ENCODE results near the gene DOCK6. TPM values are rescaled to one million over a fixed set of nuclear protein-coding genes. Genes with fewer than 3 reads are reported as not detected.
A peak's percentile ranks its signal among the peaks of the same experiment; 100 is the strongest.

DOCK6 gene
- total and polyA plus RNA-seq, 12 donors = 27.6 to 73.3 (median 40.2) TPM

GRCh38 chr19:11177592-11177991 is 84.7 kb downstream of the DOCK6 start:
- peaks cover 7 to 95% (median 61%) of the 10 kb centered on the region in 9 donors for H3K36me3 ChIP-seq

GRCh38 chr19:11176466-11177193 is 85.7 kb downstream of the DOCK6 start:
- Histone ChIP-seq H3K36me3 (peaks cover 7 to 95% (median 70%) of the 10 kb centered on the region in 9 donors), H3K27me3 (no peaks in the 10 kb centered on the region), H3K27ac (no peak overlapping the region), H3K4me1 (peaks cover 8 to 34% (median 25%) of the 10 kb centered on the region in 9 donors), H3K9me3 (no peaks in the 10 kb centered on the region), H3K4me3 (no peak overlapping the region)
- intact Hi-C loops (cut with DNase I) = no loop called here
- DNase-seq (no peak), ATAC-seq (no peak)
- no peak for TF ChIP-seq CTCF (IDR thresholded peaks at IDR 0.05)
- WGBS, 2 donors = 94 to 95% methylated on average over 18 of the region's 18 CpGs

More at GRCh38 chr19:11177592-11177991, 84.7 kb downstream of the DOCK6 start:
- WGBS, 2 donors = 93 to 94% methylated on average over 9 of the region's 9 CpGs
- TF ChIP-seq CTCF (IDR thresholded peaks at IDR 0.05) = no peak
- peak overlapping the region in 1 of 10 donors; percentile 14 for H3K27ac ChIP-seq
- intact Hi-C loops (cut with DNase I) = no loop called here
- H3K4me3 ChIP-seq = no peak overlapping the region
- no peaks in the 10 kb centered on the region for H3K9me3 ChIP-seq
- H3K27me3 ChIP-seq = no peaks in the 10 kb centered on the region
- peaks cover 8 to 34% (median 25%) of the 10 kb centered on the region in 9 donors for H3K4me1 ChIP-seq
- peak in 1 of 8 donors; percentile 32 for ATAC-seq
- no peak for DNase-seq

GRCh38 chr19:11175920-11176319 is 86.4 kb downstream of the DOCK6 start:
- Histone ChIP-seq H3K4me3 (no peak overlapping the region), H3K4me1 (peaks cover 8 to 30% (median 22%) of the 10 kb centered on the region in 9 donors), H3K36me3 (peaks cover 10 to 98% (median 75%) of the 10 kb centered on the region in 9 donors), H3K27me3 (no peaks in the 10 kb centered on the region), H3K9me3 (no peaks in the 10 kb centered on the region), H3K27ac (no peak overlapping the region)
- no peak for TF ChIP-seq CTCF (IDR thresholded peaks at IDR 0.05)
- WGBS, 2 donors = 82 to 87% methylated on average over 7 of the region's 7 CpGs
- DNase-seq (no peak), ATAC-seq (no peak)
- intact Hi-C loops (cut with DNase I) = no loop called here

GRCh38 chr19:11174336-11174735 is 88.0 kb downstream of the DOCK6 start:
- Histone ChIP-seq H3K27me3 (no peaks in the 10 kb centered on the region), H3K27ac (no peak overlapping the region), H3K9me3 (no peaks in the 10 kb centered on the region), H3K36me3 (peaks cover 19 to 100% (median 91%) of the 10 kb centered on the region in 9 donors), H3K4me1 (peaks cover 3 to 17% (median 11%) of the 10 kb centered on the region in 9 donors), H3K4me3 (no peak overlapping the region)
- no peak for TF ChIP-seq CTCF (IDR thresholded peaks at IDR 0.05)
- DNase-seq (no peak), ATAC-seq (peak in 1 of 8 donors; percentile 4)
- 94% methylated on average over 27 of the region's 27 CpGs for WGBS, 2 donors
- intact Hi-C loops (cut with DNase I) = no loop called here
